ENCODE measurements around the gene ATP8A1.

GRCh38 chr4:42397635-42398170 is 259.2 kb downstream of the ATP8A1 start:
- TF ChIP-seq POLR2A (IDR thresholded peaks at IDR 0.05) (no peak), CTCF (IDR thresholded peaks at IDR 0.05) (no peak)

All from right lobe of liver (tissue), 4 donors.